ENCODE data around the gene EPHB1.
"Not testable (repeated sequence)": the region's sequence is repeated elsewhere in the genome, so short reads cannot be mapped to it uniquely, and the experiment has no call there.

EPHB1 gene

GRCh38 chr3:134777341-134777740, 17.7 kb upstream of the EPHB1 start:
- no peak for DNase-seq

- not testable (repeated sequence) for DNase-seq
Measured at GRCh38 chr3:134788283-134788682, 6.8 kb upstream of the EPHB1 start.

GRCh38 chr3:134790065-134790464, 5.0 kb upstream of the EPHB1 start:
- DNase-seq = no peak

GRCh38 chr3:134791992-134792391, 3.1 kb upstream of the EPHB1 start:
- no peak for DNase-seq

- no peak for DNase-seq
Measured at GRCh38 chr3:134792700-134793099, 2.4 kb upstream of the EPHB1 start.

GRCh38 chr3:134793562-134793961, 1.5 kb upstream of the EPHB1 start:
- no peak for DNase-seq

GRCh38 chr3:134794323-134794722, 737 bp upstream of the EPHB1 start:
- no peak for DNase-seq

- DNase-seq = peak; percentile 55
Measured at GRCh38 chr3:134795746-134796280, 753 bp downstream of the EPHB1 start.

- peak; percentile 78 for DNase-seq
Measured at GRCh38 chr3:134796281-134797056, 1.4 kb downstream of the EPHB1 start.

GRCh38 chr3:134797057-134797740, 2.1 kb downstream of the EPHB1 start:
- peak; percentile 47 for DNase-seq

GRCh38 chr3:134797741-134798451, 2.8 kb downstream of the EPHB1 start:
- no peak for DNase-seq

- DNase-seq = peak; percentile 24
Measured at GRCh38 chr3:134798681-134799311, 3.7 kb downstream of the EPHB1 start.

- no peak for DNase-seq
Measured at GRCh38 chr3:134799393-134799792, 4.3 kb downstream of the EPHB1 start.

- DNase-seq = peak; percentile 33
Measured at GRCh38 chr3:134801204-134801958, 6.3 kb downstream of the EPHB1 start.

GRCh38 chr3:134802428-134803050, 7.5 kb downstream of the EPHB1 start:
- peak; percentile 81 for DNase-seq

- DNase-seq = peak; percentile 26
Measured at GRCh38 chr3:134803051-134803505, 8.0 kb downstream of the EPHB1 start.

GRCh38 chr3:134803652-134804051, 8.6 kb downstream of the EPHB1 start:
- no peak for DNase-seq

GRCh38 chr3:134804508-134805480, 9.7 kb downstream of the EPHB1 start:
- DNase-seq = peak; percentile 38

- DNase-seq = no peak
Measured at GRCh38 chr3:134807189-134807588, 12.1 kb downstream of the EPHB1 start.

GRCh38 chr3:134808835-134809234, 13.8 kb downstream of the EPHB1 start:
- no peak for DNase-seq
